Lung (tissue), 12 donors: ENCODE results near the gene SLC29A3. TPM values are rescaled to one million over a fixed set of nuclear protein-coding genes. Genes with fewer than 3 reads are reported as not detected.
"Not testable (repeated sequence)": the region's sequence is repeated elsewhere in the genome, so short reads cannot be mapped to it uniquely, and the experiment has no call there.

Experiments
- ATAC-seq: fragments of 200-7000 bp; cut with Tn5 transposase; one replicate; pipeline ENCODE4 v1.9.1; 2020; ENCODE audit warnings: moderate number of reproducible peaks; ENCODE audit not compliant: insufficient read depth, low FRiP score
- DNase-seq, 3 donors: peaks; one replicate each; pipeline ENCODE4 v3.0.0-alpha.2; 2013 to 2017
- H3K27ac ChIP-seq, 2 donors: one replicate each; pipeline ENCODE4 v1.5.1; 2013; ENCODE audit warnings: mild to moderate bottlenecking in 2 of 2, moderate library complexity in 2 of 2, control low read depth in 1 of 2, inconsistent platforms in 1 of 2, low read depth in 1 of 2, low read length in 1 of 2
- H3K27me3 ChIP-seq, 3 donors: one replicate each; pipeline ENCODE4 v1.5.1; 2013; ENCODE audit warnings: low read length in 2 of 3; ENCODE audit not compliant: control insufficient read depth in 3 of 3, insufficient read depth in 3 of 3
- H3K36me3 ChIP-seq, 4 donors: one replicate each; pipeline ENCODE4 v1.5.1; 2013; ENCODE audit warnings: low read length in 4 of 4, mild to moderate bottlenecking in 1 of 4, moderate library complexity in 1 of 4; ENCODE audit not compliant: control insufficient read depth in 4 of 4, insufficient read depth in 4 of 4
- H3K4me1 ChIP-seq, 5 donors: one replicate each; pipeline ENCODE4 v1.5.1; 2013; ENCODE audit warnings: low read length in 5 of 5, mild to moderate bottlenecking in 2 of 5, moderate library complexity in 1 of 5; ENCODE audit not compliant: control insufficient read depth in 5 of 5, insufficient read depth in 5 of 5
- H3K4me3 ChIP-seq: one replicate; pipeline ENCODE4 v1.5.1; 2013; ENCODE audit warnings: mild to moderate bottlenecking, control low read depth, moderate library complexity
- H3K9ac ChIP-seq, 2 donors: one replicate each; pipeline ENCODE4 v1.5.1; 2013; ENCODE audit warnings: low read length in 2 of 2, control low read depth in 1 of 2; ENCODE audit not compliant: insufficient read depth in 1 of 2
- H3K9me3 ChIP-seq, 4 donors: one replicate each; pipeline ENCODE4 v1.5.1; 2013; ENCODE audit warnings: low read length in 3 of 4, mild to moderate bottlenecking in 1 of 4, moderate library complexity in 1 of 4; ENCODE audit not compliant: control insufficient read depth in 4 of 4, insufficient read depth in 3 of 4
- WGBS, 2 donors: extraction: QIAGEN DNeasy Blood & Tissue Kit; methylation state at CpG; one replicate each; pipeline ENCODE4 v1.1.7; 2013; 5-methylcytosine and 5-hydroxymethylcytosine counted together
- polyA plus RNA-seq, 2 donors: library from polyadenylated mRNA; stranded (reverse); fragments of 200-250 nt; gene quantifications; one replicate each; pipeline ENCODE4 v1.2.1, GENCODE V29; 2013
- total RNA-seq, 2 donors: library from RNA; depleted of rRNA in 1 of 2; stranded (reverse); fragments of >200 nt in 1 of 2; gene quantifications; one replicate each; pipeline ENCODE4 v1.2.1, GENCODE V29; 2014 to 2021
- TF ChIP-seq, protein P1 (sequence below): IDR thresholded peaks from 2 replicates; pipeline ENCODE4 v1.5.1; 2012; ENCODE audit warnings: mild to moderate bottlenecking; ENCODE audit errors: control extremely low read depth, extremely low read depth
- donor health status: control.
- donor health status: control.
- donor health status: Bipolar disorder and iron deficiency.
- donor health status: healthy.
- donor health status: DM: yes; HTN: yes; CAD: no.

SLC29A3 gene
- total and polyA plus RNA-seq, 4 donors = 4.9 to 9.6 (median 5.4) TPM

DNA sequence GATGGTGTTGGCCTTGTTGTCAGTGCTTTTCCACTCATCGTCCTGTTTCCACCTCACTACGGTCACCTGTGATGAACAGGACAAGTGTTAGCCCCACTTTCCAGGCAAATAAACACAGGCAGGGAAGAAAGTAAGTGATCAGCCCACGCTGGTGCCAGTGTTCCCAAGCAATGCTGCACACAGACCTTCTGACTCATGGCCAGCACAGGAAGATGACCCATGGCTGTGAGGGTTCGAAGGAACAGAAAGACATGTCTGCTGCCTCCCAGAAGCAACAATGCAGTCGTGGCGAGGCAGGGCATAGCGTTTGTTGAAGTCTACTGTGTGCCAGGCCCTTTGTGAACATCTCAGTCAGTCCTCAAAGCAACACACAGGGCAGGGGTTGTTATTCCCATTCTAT, 35.7 kb downstream of the SLC29A3 start:
- no peak for ATAC-seq
- no peaks in the 10 kb centered on the region for H3K9me3 ChIP-seq
- H3K27ac ChIP-seq = no peak overlapping the region
- DNase-seq = no peak
- peaks cover 0 to 17% (median 5%) of the 10 kb centered on the region in 4 donors for H3K36me3 ChIP-seq
- no peak overlapping the region for H3K4me3 ChIP-seq
- TF ChIP-seq, protein P1, sequence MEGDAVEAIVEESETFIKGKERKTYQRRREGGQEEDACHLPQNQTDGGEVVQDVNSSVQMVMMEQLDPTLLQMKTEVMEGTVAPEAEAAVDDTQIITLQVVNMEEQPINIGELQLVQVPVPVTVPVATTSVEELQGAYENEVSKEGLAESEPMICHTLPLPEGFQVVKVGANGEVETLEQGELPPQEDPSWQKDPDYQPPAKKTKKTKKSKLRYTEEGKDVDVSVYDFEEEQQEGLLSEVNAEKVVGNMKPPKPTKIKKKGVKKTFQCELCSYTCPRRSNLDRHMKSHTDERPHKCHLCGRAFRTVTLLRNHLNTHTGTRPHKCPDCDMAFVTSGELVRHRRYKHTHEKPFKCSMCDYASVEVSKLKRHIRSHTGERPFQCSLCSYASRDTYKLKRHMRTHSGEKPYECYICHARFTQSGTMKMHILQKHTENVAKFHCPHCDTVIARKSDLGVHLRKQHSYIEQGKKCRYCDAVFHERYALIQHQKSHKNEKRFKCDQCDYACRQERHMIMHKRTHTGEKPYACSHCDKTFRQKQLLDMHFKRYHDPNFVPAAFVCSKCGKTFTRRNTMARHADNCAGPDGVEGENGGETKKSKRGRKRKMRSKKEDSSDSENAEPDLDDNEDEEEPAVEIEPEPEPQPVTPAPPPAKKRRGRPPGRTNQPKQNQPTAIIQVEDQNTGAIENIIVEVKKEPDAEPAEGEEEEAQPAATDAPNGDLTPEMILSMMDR = no peak
- H3K4me1 ChIP-seq = peaks cover 0 to 6% (median 0%) of the 10 kb centered on the region in 5 donors
- 92 to 97% methylated on average over 7 of the region's 7 CpGs for whole genome bisulfite sequencing, 2 donors
- no peaks in the 10 kb centered on the region for H3K27me3 ChIP-seq
- no peak overlapping the region for H3K9ac ChIP-seq

DNA sequence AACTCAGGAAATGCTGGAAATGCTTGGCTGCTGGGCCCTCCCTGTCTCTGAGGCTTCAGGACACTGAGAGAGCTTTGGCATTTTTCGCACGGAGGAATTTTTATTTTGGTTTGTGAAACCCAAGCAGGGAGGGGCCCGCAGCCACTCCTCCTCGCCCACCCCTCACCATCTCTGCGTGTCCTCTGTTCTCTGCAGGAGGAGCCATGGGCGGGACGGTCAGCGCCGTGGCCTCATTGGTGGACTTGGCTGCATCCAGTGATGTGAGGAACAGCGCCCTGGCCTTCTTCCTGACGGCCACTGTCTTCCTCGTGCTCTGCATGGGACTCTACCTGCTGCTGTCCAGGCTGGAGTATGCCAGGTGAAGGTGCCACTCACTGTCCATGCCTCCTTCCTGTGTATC, 36.8 kb downstream of the SLC29A3 start:
- ATAC-seq = no peak
- 92 to 95% methylated on average over 12 of the region's 12 CpGs for WGBS, 2 donors
- H3K27ac ChIP-seq = no peak overlapping the region
- DNase-seq = no peak
- no peak overlapping the region for H3K4me3 ChIP-seq
- no peak overlapping the region for H3K9ac ChIP-seq
- peaks cover 0 to 6% (median 0%) of the 10 kb centered on the region in 5 donors for H3K4me1 ChIP-seq
- H3K27me3 ChIP-seq = no peaks in the 10 kb centered on the region
- H3K9me3 ChIP-seq = no peaks in the 10 kb centered on the region
- H3K36me3 ChIP-seq = peaks cover 0 to 17% (median 5%) of the 10 kb centered on the region in 4 donors
- TF ChIP-seq, protein P1 = no peak

- TF ChIP-seq, protein P1 = no peak
- Histone ChIP-seq H3K9ac (no peak overlapping the region), H3K27me3 (no peaks in the 10 kb centered on the region), H3K9me3 (no peaks in the 10 kb centered on the region), H3K27ac (no peak overlapping the region), H3K36me3 (peaks cover 0 to 23% (median 4%) of the 10 kb centered on the region in 4 donors), H3K4me3 (no peak overlapping the region), H3K4me1 (peaks cover 0 to 6% (median 0%) of the 10 kb centered on the region in 5 donors)
- ATAC-seq = no peak
- 76 to 85% methylated on average over 7 of the region's 7 CpGs for WGBS, 2 donors
- peak in 1 of 3 donors; percentile 17 for DNase-seq
Observed at GRCh38 chr10:71357792-71358265, 38.8 kb downstream of the SLC29A3 start.

- no peak for DNase-seq
- ATAC-seq = no peak
- H3K27ac ChIP-seq = no peak overlapping the region
- no peaks in the 10 kb centered on the region for H3K27me3 ChIP-seq
- TF ChIP-seq, protein P1 = no peak
- H3K36me3 ChIP-seq = peaks cover 0 to 24% (median 3%) of the 10 kb centered on the region in 4 donors
- 70 to 81% methylated on average over 8 of the region's 8 CpGs for WGBS, 2 donors
- no peak overlapping the region for H3K9ac ChIP-seq
- H3K4me3 ChIP-seq = no peak overlapping the region
- H3K4me1 ChIP-seq = peaks cover 0 to 6% (median 0%) of the 10 kb centered on the region in 5 donors
- no peaks in the 10 kb centered on the region for H3K9me3 ChIP-seq
Observed at GRCh38 chr10:71358277-71358676, 39.2 kb downstream of the SLC29A3 start.

DNA sequence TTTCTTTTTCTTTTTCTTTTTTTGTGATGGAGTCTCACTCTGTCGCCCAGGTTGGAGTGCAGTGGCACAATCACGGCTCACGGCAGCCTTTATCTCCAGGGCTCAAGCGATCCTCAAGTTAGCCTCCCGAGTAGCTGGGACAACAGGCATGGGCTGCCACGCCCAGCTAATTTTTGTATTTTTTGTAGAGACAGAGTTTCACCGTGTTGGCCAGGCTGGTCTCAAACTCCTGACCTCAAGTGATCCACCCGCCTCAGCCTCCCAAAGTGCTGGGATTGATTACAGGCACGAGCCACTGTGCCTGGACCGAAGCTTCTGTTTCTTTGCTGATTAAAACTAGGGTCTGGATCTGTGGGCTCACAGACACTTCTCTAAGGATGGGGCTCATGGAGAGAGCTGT, 39.8 kb downstream of the SLC29A3 start:
- H3K9ac ChIP-seq, H3K4me3 ChIP-seq, H3K27ac ChIP-seq, H3K4me1 ChIP-seq, H3K27me3 ChIP-seq, ATAC-seq, H3K9me3 ChIP-seq, DNase-seq: not testable (repeated sequence)
- H3K36me3 ChIP-seq = peaks cover 0 to 24% (median 3%) of the 10 kb centered on the region in 4 donors
- 88 to 89% methylated on average over 10 of the region's 10 CpGs for WGBS, 2 donors
